ENCODE measurements around the gene SYNDIG1L. TPM values are rescaled to one million over a fixed set of nuclear protein-coding genes. Genes with fewer than 3 reads are reported as not detected.

The SYNDIG1L gene
- total and polyA plus RNA-seq, 2 of the 4 experiments (the other 2 are of a cell fraction): not detected

GRCh38 chr14:74462993-74463392 is 37.0 kb upstream of the SYNDIG1L start:
- ChIA-PET CTCF (no interaction called here), POLR2A (ENCODE audit: unreplicated experiment) (no interaction called here)
- H3K9ac ChIP-seq (ENCODE audit: low read depth, low read length): no peak overlapping the region
- dilution Hi-C loops (cut with HindIII; ENCODE audit: low sequenced_read_pairs, unreplicated experiment): no loop called here
- H3K18ac ChIP-seq (ENCODE audit: low read depth, low read length): no peak overlapping the region
- ATAC-seq (ENCODE audit: low read depth): no peak
- H3K4ac ChIP-seq (ENCODE audit: low read depth, low read length): no peak overlapping the region
- no peak overlapping the region for H2AK5ac ChIP-seq (ENCODE audit: low read depth, low read length)
- BruUV-seq (replicated peaks): no TSS peak
- H4K20me1 ChIP-seq (ENCODE audit: insufficient read depth, low read length): no peaks in the 10 kb centered on the region
- no peak overlapping the region for H3K56ac ChIP-seq (ENCODE audit: extremely low read depth, insufficient read depth, low read length)
- H2BK120ac ChIP-seq (ENCODE audit: low read depth, low read length): no peak overlapping the region
- H3K9me1 ChIP-seq (ENCODE audit: insufficient read depth, low read length): no peaks in the 10 kb centered on the region
- intact Hi-C loops (cut with micrococcal nuclease): no loop called here
- WGBS, 2 experiments (ENCODE audit: extremely low coverage in 2 of 2, insufficient read length in 1 of 2): no CpG with 5 or more reads among the region's 3 CpGs
- no peak overlapping the region for H4K5ac ChIP-seq (ENCODE audit: low read depth, low read length)
- H3K9me3 ChIP-seq (ENCODE audit: control insufficient read depth, insufficient read depth, low read length): no peaks in the 10 kb centered on the region
- H3K4me2 ChIP-seq (ENCODE audit: low read depth, low read length): no peak overlapping the region
- H2AK9ac ChIP-seq (replicated peaks; ENCODE audit: low read depth, low read length, poor library complexity): no peak overlapping the region
- H3K27me3 ChIP-seq (ENCODE audit: control insufficient read depth, insufficient read depth, low read length): peaks cover 48% of the 10 kb centered on the region
- H2BK15ac ChIP-seq (ENCODE audit: low read depth, low read length): no peak overlapping the region
- H3K36me3 ChIP-seq (ENCODE audit: control insufficient read depth, insufficient read depth, low read length): no peaks in the 10 kb centered on the region
- no peaks in the 10 kb centered on the region; the same call in 1 of the 2 replicates for H3K4me1 ChIP-seq (ENCODE audit: control insufficient read depth, insufficient read depth, low read length)
- H3K27ac ChIP-seq (ENCODE audit: insufficient read depth, low read length): no peak overlapping the region
- DNase-seq: no peak
- no peaks in the 10 kb centered on the region for H3K79me1 ChIP-seq (ENCODE audit: low read depth in 1 of 2, low read length in 2 of 2)
- no peak overlapping the region for H2AFZ ChIP-seq (replicated peaks; ENCODE audit: low read length, poor library complexity)
- H3K23ac ChIP-seq (ENCODE audit: low read depth, low read length): no peak overlapping the region
- H2BK5ac ChIP-seq (ENCODE audit: low read depth, low read length, poor library complexity, severe bottlenecking): no peak overlapping the region
- no peak overlapping the region for H4K91ac ChIP-seq (ENCODE audit: insufficient read depth, low read depth, low read length)
- no peak overlapping the region for H4K8ac ChIP-seq (ENCODE audit: low read depth in 2 of 2, low read length in 2 of 2)
- no peak overlapping the region for H3K4me3 ChIP-seq (ENCODE audit: insufficient read depth, low read depth, low read length)
- H2BK20ac ChIP-seq (ENCODE audit: low read depth, low read length): no peak overlapping the region
- H3K14ac ChIP-seq (replicated peaks; ENCODE audit: low read depth, low read length): no peak overlapping the region
- in situ Hi-C loops (cut with MboI; ENCODE audit: low sequenced_read_pairs): no loop called here
- no peak for TF ChIP-seq POLR2A (IDR thresholded peaks at IDR 0.05; ENCODE audit: low read depth, low read length)
- no peak for TF ChIP-seq CEBPB (IDR thresholded peaks at IDR 0.05; ENCODE audit: low read depth, low read length)
- no peak for TF ChIP-seq MAZ (IDR thresholded peaks at IDR 0.05; ENCODE audit: borderline replicate concordance, low read depth, low read length)
- TF ChIP-seq USF2 (IDR thresholded peaks at IDR 0.05; ENCODE audit: low read depth, low read length): no peak
- no peak for TF ChIP-seq CHD1 (IDR thresholded peaks at IDR 0.05; ENCODE audit: low read depth, low read length)
- no peak for TF ChIP-seq MXI1 (IDR thresholded peaks at IDR 0.05; ENCODE audit: borderline replicate concordance, low read depth, low read length)
- no peak for TF ChIP-seq SMC3 (IDR thresholded peaks at IDR 0.05; ENCODE audit: low read depth, low read length)
- no peak for TF ChIP-seq FOS (IDR thresholded peaks at IDR 0.05; ENCODE audit: low read depth, low read length)
- TF ChIP-seq BHLHE40 (IDR thresholded peaks at IDR 0.05; ENCODE audit: low read depth, low read length): no peak
- no peak for TF ChIP-seq ELK1 (IDR thresholded peaks at IDR 0.05; ENCODE audit: borderline replicate concordance, low read depth, low read length)
- TF ChIP-seq RFX5 (IDR thresholded peaks at IDR 0.05; ENCODE audit: low read depth, low read length): no peak
- no peak for TF ChIP-seq MAFK (IDR thresholded peaks at IDR 0.05; ENCODE audit: low read depth, low read length)
- no peak for TF ChIP-seq RAD21 (IDR thresholded peaks at IDR 0.05; ENCODE audit: low read length)
- TF ChIP-seq RCOR1 (IDR thresholded peaks at IDR 0.05; ENCODE audit: insufficient replicate concordance, low read length): no peak
